Activated CD4-positive, alpha-beta T cell treated with anti-CD3 and anti-CD28 coated beads, Interleukin-2, amount 10 ng/mL, durations not matched to agents 24 days and 14 days (primary cell): ENCODE results near the gene ASB15. TPM values are rescaled to one million over a fixed set of nuclear protein-coding genes. Genes with fewer than 3 reads are reported as not detected.
"Not testable (repeated sequence)": the region's sequence is repeated elsewhere in the genome, so short reads cannot be mapped to it uniquely, and the experiment has no call there.

Experiments used
- DNase-seq: peaks from one replicate; pipeline ENCODE4 v3.0.0; 2022
- H3K27ac Mint-ChIP-seq: one replicate; pipeline ENCODE4 v1.8.0; 2022; ENCODE audit warnings: mild to moderate bottlenecking, mixed read lengths
- H3K27me3 Mint-ChIP-seq: one replicate; pipeline ENCODE4 v1.8.0; 2022; ENCODE audit warnings: mixed read lengths
- H3K36me3 Mint-ChIP-seq: one replicate; pipeline ENCODE4 v1.8.0; 2022; ENCODE audit warnings: low read depth, mild to moderate bottlenecking, mixed read lengths
- H3K4me1 Mint-ChIP-seq: one replicate; pipeline ENCODE4 v1.8.0; 2021; ENCODE audit warnings: mixed read lengths
- H3K4me3 Mint-ChIP-seq: one replicate; pipeline ENCODE4 v1.8.0; 2022; ENCODE audit warnings: mild to moderate bottlenecking, moderate library complexity, mixed read lengths
- H3K9me3 Mint-ChIP-seq: one replicate; pipeline ENCODE4 v1.8.0; 2021; ENCODE audit warnings: mixed read lengths
- intact Hi-C: fragments of 100-400 bp; cut with micrococcal nuclease; formaldehyde crosslinking; loops from one replicate; pipeline ENCODE4 v1.15.1; 2023
- total RNA-seq: library from RNA; stranded (reverse); gene quantifications from 2 replicates; pipeline ENCODE4 v1.2.3, GENCODE V29; 2022

The ASB15 gene
- total RNA-seq = not detected in 2 replicates

DNA sequence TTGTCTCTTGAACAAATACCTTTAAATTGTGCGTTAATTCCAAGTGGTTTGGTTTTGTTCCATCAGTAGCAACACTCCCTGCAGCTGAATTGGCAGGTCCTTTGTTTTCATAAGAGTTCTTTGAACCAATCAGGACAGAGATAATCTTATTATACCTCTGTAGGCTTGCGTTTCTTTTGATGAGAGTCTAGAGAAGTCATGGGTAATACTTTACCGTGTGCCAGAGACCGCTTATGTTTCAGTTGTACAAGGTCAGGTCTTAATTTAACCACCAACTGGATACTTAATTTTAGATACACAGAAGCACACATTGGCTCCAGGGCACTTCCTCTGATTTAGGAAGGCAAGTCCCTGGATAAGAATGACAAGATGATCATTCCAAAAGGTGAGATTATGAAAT lies at the start of gene ASB15:
ASB15 (plus strand) TSS at position 292 of the 400 bp plus-strand sequence. CDS start 12,682 bp downstream, outside the sequence.
- intact Hi-C loops = no loop called here
- H3K4me1 Mint-ChIP-seq = no peaks in the 10 kb centered on the region
- peaks cover 12% of the 10 kb centered on the region for H3K27me3 Mint-ChIP-seq
- no peak within 1 kb of the TSS for H3K27ac Mint-ChIP-seq
- no peak for DNase-seq
- H3K9me3 Mint-ChIP-seq = no peaks in the 10 kb centered on the region
- no peaks in the 10 kb centered on the region for H3K36me3 Mint-ChIP-seq
- H3K4me3 Mint-ChIP-seq = no peak within 1 kb of the TSS

DNA sequence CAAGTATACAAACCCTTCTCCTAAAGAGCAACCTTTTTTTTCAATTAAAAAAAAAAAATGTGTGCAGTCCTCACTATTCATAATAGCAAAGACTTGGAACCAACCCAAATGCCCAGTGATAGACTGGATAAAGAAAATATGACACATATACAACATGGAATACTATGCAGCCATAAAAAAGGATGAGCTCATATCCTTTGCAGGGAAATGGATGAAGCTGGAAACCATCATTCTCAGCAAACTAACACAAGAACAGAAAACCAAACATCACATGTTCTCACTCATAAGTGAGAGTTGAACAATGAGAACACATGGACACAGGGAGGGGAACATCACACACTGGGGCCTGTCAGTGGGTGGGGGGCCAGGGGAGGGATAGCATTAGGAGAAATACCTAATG lies 49.5 kb upstream of the ASB15 start:
- H3K4me3 Mint-ChIP-seq, H3K9me3 Mint-ChIP-seq, H3K27ac Mint-ChIP-seq, DNase-seq, H3K27me3 Mint-ChIP-seq: not testable (repeated sequence)
- peaks cover 10% of the 10 kb centered on the region for H3K4me1 Mint-ChIP-seq
- intact Hi-C loops = loop anchor here (10.0 kb wide), 1 partner anchor 1373 kb away; the partner anchor contains the start of gene POT1
- peaks cover 32% of the 10 kb centered on the region for H3K36me3 Mint-ChIP-seq

DNA sequence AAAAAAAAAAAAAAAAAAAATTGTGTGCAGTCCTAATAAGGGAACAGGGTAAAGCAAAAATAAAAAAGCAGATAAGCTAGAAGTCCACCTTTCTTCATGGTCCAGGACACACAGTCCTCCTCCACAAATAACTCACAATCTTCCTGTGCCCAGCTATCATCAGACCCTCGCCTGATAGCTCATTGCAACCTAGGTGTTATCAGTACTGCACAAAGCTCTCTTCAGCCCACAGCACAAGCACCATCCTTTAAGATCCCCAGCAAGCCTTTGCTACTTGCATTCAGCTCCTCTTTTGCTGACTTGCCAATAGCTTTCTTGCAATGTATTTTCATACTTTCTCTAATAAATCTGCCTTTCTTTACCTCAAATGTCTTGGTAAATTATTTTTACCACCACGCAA lies 49.0 kb upstream of the ASB15 start:
- Mint-ChIP-seq H3K4me1 (peaks cover 7% of the 10 kb centered on the region), H3K27ac (no peak overlapping the region), H3K27me3 (no peaks in the 10 kb centered on the region), H3K36me3 (peaks cover 29% of the 10 kb centered on the region), H3K9me3 (no peaks in the 10 kb centered on the region), H3K4me3 (no peak overlapping the region)
- DNase-seq = no peak
- intact Hi-C loops = loop anchor here (10.0 kb wide), 1 partner anchor 1372 kb away; the partner anchor contains the start of gene POT1

DNA sequence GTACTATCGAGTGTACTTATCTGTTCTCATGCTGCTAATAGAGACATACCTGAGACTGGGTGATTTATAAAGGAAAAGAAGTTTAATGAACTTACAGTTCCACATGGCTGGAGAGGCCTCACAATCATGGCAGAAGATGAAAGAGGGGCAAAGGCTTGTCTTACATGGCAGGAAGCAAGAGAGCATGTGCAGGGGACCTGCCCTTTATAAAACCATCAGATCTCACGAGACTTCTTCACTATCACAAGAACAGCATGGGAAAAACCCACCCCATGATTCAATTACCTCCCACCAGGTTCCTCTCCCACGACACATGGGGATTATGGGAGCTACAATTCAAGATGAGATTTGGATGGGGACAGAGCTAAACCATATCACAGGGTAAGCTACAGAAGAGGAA lies 48.5 kb upstream of the ASB15 start:
- no peaks in the 10 kb centered on the region for H3K27me3 Mint-ChIP-seq
- H3K36me3 Mint-ChIP-seq = peaks cover 28% of the 10 kb centered on the region
- intact Hi-C loops = loop anchor here (10.0 kb wide), 1 partner anchor 1372 kb away; the partner anchor contains the start of gene POT1
- peaks cover 7% of the 10 kb centered on the region for H3K4me1 Mint-ChIP-seq
- H3K4me3 Mint-ChIP-seq = no peak overlapping the region
- H3K9me3 Mint-ChIP-seq = peaks cover 1% of the 10 kb centered on the region
- no peak overlapping the region for H3K27ac Mint-ChIP-seq
- peak; percentile 42 for DNase-seq

DNA sequence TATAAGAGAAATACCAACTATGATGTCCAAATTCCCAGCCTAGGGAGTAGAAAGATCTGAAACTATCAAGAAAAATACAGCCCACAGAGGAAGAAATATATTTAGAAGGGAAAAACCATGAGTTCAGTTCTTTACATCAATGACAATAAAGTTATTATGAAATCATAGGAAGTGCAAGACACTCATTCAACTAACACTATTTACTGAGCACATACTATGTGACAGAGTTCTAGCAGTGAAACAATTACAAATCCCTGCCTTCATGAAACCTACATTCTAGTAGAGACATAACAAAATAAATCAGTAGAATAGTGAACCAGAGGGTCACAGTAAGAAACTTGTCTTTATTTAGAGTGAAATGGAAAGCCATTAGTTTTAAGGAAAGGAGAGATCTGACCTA lies 46.1 kb upstream of the ASB15 start:
- Mint-ChIP-seq H3K4me3 (no peak overlapping the region), H3K27me3 (peaks cover 2% of the 10 kb centered on the region), H3K27ac (no peak overlapping the region), H3K36me3 (peaks cover 13% of the 10 kb centered on the region), H3K4me1 (peaks cover 2% of the 10 kb centered on the region), H3K9me3 (peaks cover 8% of the 10 kb centered on the region)
- DNase-seq = no peak
- intact Hi-C loops = loop anchor here (5.0 to 10.0 kb wide), 2 partner anchors 157 to 1369 kb away; partner anchors contain the start of gene POT1

DNA sequence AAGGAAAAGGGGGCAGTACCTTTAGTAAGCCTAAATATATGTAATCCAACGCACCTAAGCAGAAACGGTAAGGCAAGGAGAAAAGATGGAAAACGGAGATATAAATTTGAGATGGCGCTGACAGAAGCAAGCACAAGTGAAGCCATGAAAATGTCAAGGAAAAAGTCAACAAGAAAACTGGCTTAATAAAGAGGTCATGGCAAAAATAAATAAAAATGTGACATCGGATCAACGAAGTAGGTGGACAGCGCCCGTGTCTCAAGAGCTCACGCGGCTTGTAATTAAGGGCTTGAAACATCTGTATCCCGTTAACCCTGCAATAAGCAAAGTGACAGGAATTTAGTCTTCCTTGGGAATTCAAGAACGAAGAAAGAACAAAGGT lies 44.6 kb upstream of the ASB15 start:
- Mint-ChIP-seq H3K9me3 (peaks cover 8% of the 10 kb centered on the region), H3K27me3 (peaks cover 8% of the 10 kb centered on the region), H3K4me3 (no peak overlapping the region), H3K36me3 (peaks cover 11% of the 10 kb centered on the region), H3K27ac (no peak overlapping the region), H3K4me1 (peaks cover 2% of the 10 kb centered on the region)
- intact Hi-C loops = loop anchor here (1.0 to 10.0 kb wide), 5 partner anchors 23 to 1368 kb away; partner anchors contain the start of genes IQUB, POT1 and WASL
- DNase-seq = no peak

DNA sequence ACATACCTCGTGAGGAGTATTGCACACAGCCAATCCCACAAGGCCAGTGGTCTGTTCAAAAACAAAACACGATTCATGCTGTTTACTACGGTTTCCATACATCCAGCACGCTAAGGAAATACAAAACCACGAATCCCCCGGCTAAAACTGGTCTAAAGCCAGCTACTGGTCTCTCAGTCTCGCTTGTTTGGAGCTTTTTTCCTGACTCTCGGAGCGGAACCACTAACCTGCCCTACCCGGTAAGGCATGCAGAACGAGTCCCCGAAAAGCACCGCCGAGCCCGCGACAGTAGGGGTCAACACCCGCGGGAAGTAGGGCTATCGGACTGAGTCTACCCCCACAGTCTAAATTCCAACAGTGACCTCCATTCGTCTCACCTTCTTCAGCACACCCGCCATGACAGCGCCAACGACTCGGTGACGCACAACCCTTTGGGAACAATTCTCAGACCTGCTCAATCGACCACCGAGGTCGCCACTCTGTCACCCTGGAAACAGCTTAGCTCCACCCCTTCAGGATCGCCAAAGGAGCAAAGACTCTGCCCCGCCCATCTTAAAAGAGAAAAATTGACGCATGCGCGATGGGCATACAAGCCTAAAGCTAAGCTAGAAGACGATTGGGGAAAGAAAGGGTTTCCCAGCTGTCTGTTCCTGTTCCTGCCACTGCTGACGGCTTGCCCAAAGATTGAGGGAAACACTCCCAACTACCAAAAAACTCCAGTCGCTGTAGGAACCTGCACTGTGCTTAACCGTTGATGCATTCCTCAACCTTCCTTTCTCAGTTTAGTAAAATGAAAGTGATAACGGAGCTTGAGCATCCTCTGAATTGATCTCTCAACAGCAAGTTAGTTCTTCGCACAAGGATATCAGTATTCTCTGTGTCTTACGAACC lies 44.0 kb upstream of the ASB15 start, which contains the start of gene NDUFA5:
NDUFA5 (minus strand) TSS at position 421 of the 891 bp plus-strand sequence; CDS start at position 398, 23 bp downstream.
- Mint-ChIP-seq H3K4me3 (no peak within 1 kb of the TSS), H3K27me3 (peaks cover 8% of the 10 kb centered on the region), H3K9me3 (peaks cover 8% of the 10 kb centered on the region), H3K27ac (no peak within 1 kb of the TSS), H3K36me3 (peaks cover 7% of the 10 kb centered on the region), H3K4me1 (peaks cover 2% of the 10 kb centered on the region)
- DNase-seq = peak; percentile 99
- intact Hi-C loops = loop anchor here (1.0 to 10.0 kb wide), 5 partner anchors 23 to 1367 kb away; partner anchors contain the start of genes IQUB, POT1 and WASL

DNA sequence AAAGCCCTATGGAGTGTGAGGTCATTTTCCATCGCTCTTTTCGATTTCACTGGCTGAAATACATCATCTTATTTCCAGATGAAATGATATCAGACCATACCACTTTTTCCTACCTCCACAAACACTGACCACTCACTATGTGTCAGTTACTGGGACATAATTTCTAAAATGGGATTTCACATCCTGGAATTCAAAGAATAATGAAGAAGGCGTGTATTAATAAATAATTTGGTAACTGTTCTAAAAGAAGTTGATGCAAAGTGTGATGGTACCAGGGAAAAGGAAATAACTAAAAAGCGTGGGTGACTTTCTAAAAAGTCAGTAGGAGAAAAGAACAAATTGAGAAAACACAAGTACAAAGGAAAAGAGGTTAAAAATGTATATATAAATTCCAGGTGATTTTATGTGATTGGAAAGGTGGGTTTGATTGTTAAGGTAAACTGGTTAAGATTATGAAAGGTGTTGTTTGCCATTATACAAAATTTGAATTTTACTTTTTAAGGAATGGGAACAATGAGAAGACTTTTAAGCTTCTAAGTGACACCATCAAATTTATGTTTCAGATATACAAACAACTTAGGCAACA lies 43.2 kb upstream of the ASB15 start:
- H3K4me3 Mint-ChIP-seq = no peak overlapping the region
- H3K9me3 Mint-ChIP-seq = peaks cover 8% of the 10 kb centered on the region
- H3K27ac Mint-ChIP-seq = no peak overlapping the region
- no peak for DNase-seq
- H3K4me1 Mint-ChIP-seq = peaks cover 2% of the 10 kb centered on the region
- intact Hi-C loops = loop anchor here (5.0 to 10.0 kb wide), 2 partner anchors 154 to 1366 kb away; partner anchors contain the start of gene POT1
- H3K36me3 Mint-ChIP-seq = no peaks in the 10 kb centered on the region
- peaks cover 8% of the 10 kb centered on the region for H3K27me3 Mint-ChIP-seq

DNA sequence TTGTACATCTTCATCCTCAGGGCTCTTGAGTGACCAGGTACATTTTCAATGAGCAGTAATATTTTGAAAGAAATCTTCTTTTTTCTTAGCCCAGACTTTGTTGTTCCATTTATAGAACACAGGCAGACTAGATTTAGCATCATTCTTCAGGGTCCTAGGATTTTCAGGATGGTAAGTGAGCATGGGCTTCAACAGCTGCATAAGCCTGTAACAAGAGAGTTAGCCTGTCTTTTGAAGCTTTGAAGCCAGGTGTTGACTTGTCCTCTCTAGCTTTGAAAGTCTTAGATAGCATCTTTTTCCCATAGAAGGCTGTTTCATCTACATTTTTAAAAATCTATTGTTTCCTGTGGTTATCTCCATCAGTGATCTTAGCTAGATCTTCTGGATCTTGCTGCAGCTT lies 39.5 kb upstream of the ASB15 start:
- DNase-seq = no peak
- peaks cover 8% of the 10 kb centered on the region for H3K27me3 Mint-ChIP-seq
- intact Hi-C loops = no loop called here
- H3K27ac Mint-ChIP-seq = no peak overlapping the region
- no peak overlapping the region for H3K4me3 Mint-ChIP-seq
- no peaks in the 10 kb centered on the region for H3K36me3 Mint-ChIP-seq
- peaks cover 8% of the 10 kb centered on the region for H3K9me3 Mint-ChIP-seq
- H3K4me1 Mint-ChIP-seq = no peaks in the 10 kb centered on the region

DNA sequence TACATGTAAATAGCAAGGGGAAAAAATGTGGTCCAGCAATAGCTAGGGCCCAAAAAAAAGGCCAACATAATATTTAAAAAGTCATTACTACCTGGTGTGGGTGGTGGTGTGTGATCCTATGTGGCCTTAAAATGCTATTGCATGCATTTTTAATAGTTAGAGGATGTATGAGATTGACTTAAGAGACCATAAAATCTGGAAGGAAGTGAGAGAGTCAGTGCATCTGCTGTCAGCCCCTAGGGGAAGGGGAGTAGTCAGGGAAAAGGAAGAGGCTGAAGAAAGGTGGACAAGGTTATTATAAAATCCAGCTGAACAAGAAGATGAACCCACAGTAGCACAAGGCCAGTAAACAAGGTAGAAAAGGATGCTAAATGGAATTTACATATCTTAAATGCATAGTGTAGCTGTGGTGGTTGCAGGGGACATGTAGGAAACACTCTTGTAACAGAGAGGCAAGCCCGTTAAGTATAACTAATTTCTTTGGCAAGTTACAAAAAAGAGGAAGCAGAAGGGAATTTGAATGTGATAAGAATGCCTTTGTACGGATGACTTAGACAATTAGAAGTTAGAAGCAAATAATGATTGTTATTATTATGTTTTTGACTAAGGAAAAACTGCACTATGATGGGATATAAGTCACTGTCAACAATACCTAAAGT lies 32.1 kb upstream of the ASB15 start:
- intact Hi-C loops = no loop called here
- Mint-ChIP-seq H3K4me3 (no peak overlapping the region), H3K27me3 (peaks cover 5% of the 10 kb centered on the region), H3K27ac (no peak overlapping the region), H3K4me1 (no peaks in the 10 kb centered on the region), H3K9me3 (no peaks in the 10 kb centered on the region), H3K36me3 (no peaks in the 10 kb centered on the region)
- no peak for DNase-seq

DNA sequence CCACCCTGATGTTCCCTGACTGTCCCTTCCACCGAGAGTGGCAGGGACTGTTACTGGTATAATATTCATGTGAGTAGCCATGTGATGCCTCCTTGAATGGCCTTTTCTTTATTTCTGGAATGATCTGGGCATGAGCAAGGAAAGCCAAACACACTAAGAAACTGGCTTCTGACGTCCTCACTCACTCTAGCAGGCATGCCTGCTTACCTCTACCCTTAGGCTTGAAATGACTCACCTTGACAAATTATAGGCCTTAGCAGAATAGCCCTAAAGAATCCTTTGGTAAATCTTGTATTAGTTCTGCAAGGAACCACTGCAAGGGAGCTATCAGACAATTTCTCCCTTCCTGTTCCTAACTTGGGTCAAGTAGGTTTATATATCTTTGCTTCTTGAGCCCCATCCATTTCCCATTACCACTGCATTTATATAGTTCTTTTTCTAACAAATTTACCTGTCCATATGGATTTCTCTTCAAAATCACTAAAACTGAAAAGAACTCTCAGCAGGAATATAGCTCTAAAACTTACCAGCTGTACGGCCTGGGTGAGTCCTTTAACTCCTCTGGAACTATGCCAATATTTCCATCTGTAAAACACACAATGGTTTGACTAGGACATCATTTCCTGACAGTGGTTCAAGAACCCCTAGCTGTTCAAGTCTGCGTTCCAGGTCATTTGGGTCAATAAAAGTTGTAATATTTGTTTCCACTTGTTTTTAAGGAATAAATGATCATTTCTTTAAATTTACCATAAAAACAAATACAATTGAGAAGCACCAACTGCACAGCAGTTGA lies 31.0 kb upstream of the ASB15 start:
- Mint-ChIP-seq H3K36me3 (no peaks in the 10 kb centered on the region), H3K9me3 (no peaks in the 10 kb centered on the region), H3K4me3 (no peak overlapping the region), H3K27me3 (peaks cover 9% of the 10 kb centered on the region), H3K27ac (no peak overlapping the region), H3K4me1 (no peaks in the 10 kb centered on the region)
- DNase-seq = no peak
- intact Hi-C loops = no loop called here

DNA sequence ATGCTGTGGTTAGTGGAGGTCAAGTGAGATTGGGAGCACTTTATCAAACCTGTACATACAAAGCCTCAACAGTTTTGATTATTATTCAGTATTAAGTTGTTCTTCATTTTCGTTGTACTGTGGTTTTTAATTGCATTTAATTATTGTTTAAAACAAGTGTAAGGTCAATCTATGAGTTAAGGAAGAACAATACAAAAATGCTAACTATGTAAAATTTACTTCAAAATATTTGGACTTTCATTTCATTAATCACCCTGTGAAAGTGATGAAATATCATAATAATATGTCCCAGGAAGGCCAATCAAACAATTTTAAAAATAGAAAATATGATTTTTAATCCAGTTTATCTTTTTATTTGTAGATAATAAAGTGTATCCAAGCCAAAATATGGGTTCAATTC lies 30.4 kb upstream of the ASB15 start:
- DNase-seq = no peak
- Mint-ChIP-seq H3K9me3 (no peaks in the 10 kb centered on the region), H3K36me3 (no peaks in the 10 kb centered on the region), H3K27me3 (peaks cover 12% of the 10 kb centered on the region), H3K4me1 (no peaks in the 10 kb centered on the region), H3K27ac (no peak overlapping the region), H3K4me3 (no peak overlapping the region)
- intact Hi-C loops = no loop called here

DNA sequence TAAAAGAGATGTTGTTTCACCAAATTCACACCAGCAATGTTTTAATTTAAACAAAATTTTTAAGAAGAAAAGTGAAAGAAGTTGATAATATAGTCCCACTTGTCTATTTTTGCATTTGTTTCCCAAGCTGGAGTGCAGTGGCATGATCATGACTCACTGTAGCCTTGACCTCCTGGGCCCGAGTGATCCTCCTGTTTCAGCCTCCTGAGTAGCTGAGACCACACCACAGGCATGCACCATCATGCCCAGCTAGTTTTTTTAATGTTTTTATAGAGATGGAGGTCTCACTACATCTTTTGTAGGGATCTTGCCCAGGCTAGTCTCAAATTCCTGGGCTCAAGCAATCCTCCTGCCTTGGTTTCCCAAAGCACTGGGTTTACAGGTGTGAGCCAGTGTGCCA lies 29.9 kb upstream of the ASB15 start:
- Mint-ChIP-seq H3K4me1 (no peaks in the 10 kb centered on the region), H3K27me3 (peaks cover 12% of the 10 kb centered on the region), H3K36me3 (no peaks in the 10 kb centered on the region), H3K9me3 (no peaks in the 10 kb centered on the region), H3K27ac (no peak overlapping the region), H3K4me3 (no peak overlapping the region)
- DNase-seq = no peak
- intact Hi-C loops = no loop called here
